NK-92 (cell line): ENCODE results near the gene MCC.

Experiments used
- DNase-seq: peaks from one replicate; lab custom pipeline; 2025; ENCODE audit not compliant: unreplicated experiment; lab: John Stamatoyannopoulos, UW

MCC gene

GRCh38 chr5:113182658-113183344 lies 305.5 kb downstream of the MCC start:
- no peak for DNase-seq

- no peak for DNase-seq
Measured at GRCh38 chr5:113181853-113182490, 306.3 kb downstream of the MCC start.

- DNase-seq: no peak
Measured at GRCh38 chr5:113181409-113181808, 306.8 kb downstream of the MCC start.

GRCh38 chr5:113179156-113179555 lies 309.1 kb downstream of the MCC start:
- DNase-seq: no peak

- DNase-seq: no peak
Measured at GRCh38 chr5:113178073-113178779, 310.0 kb downstream of the MCC start.

- no peak for DNase-seq
Measured at GRCh38 chr5:113177225-113177624, 311.0 kb downstream of the MCC start.

GRCh38 chr5:113176734-113177133 lies 311.5 kb downstream of the MCC start:
- DNase-seq: no peak

- no peak for DNase-seq
Measured at GRCh38 chr5:113176196-113176595, 312.1 kb downstream of the MCC start.

- no peak for DNase-seq
Measured at GRCh38 chr5:113172231-113172826, 315.9 kb downstream of the MCC start.

GRCh38 chr5:113171520-113171919 lies 316.7 kb downstream of the MCC start:
- DNase-seq: no peak

- DNase-seq: no peak
Measured at GRCh38 chr5:113170707-113171106, 317.5 kb downstream of the MCC start.

- no peak for DNase-seq
Measured at GRCh38 chr5:113169720-113170119, 318.5 kb downstream of the MCC start.

GRCh38 chr5:113167985-113168384 lies 320.3 kb downstream of the MCC start:
- DNase-seq: no peak

- no peak for DNase-seq
Measured at GRCh38 chr5:113166852-113167366, 321.3 kb downstream of the MCC start.

GRCh38 chr5:113166261-113166660 lies 322.0 kb downstream of the MCC start:
- no peak for DNase-seq

- DNase-seq: no peak
Measured at GRCh38 chr5:113164021-113164420, 324.2 kb downstream of the MCC start.

- DNase-seq: no peak
Measured at GRCh38 chr5:113163328-113163727, 324.9 kb downstream of the MCC start.

- DNase-seq: no peak
Measured at GRCh38 chr5:113162770-113163169, 325.5 kb downstream of the MCC start.

GRCh38 chr5:113162208-113162607 lies 326.0 kb downstream of the MCC start:
- no peak for DNase-seq

- no peak for DNase-seq
Measured at GRCh38 chr5:113161806-113162205, 326.4 kb downstream of the MCC start.

GRCh38 chr5:113157886-113158285 lies 330.4 kb downstream of the MCC start:
- DNase-seq: no peak
